ENCODE data around the gene PRKCZ. TPM values are rescaled to one million over a fixed set of nuclear protein-coding genes. Genes with fewer than 3 reads are reported as not detected.
A peak's percentile ranks its signal among the peaks of the same experiment; 100 is the strongest.

Gene PRKCZ
- total and polyA plus RNA-seq, 4 donors, result 4.8 to 9.9 (median 8.4) TPM

DNA sequence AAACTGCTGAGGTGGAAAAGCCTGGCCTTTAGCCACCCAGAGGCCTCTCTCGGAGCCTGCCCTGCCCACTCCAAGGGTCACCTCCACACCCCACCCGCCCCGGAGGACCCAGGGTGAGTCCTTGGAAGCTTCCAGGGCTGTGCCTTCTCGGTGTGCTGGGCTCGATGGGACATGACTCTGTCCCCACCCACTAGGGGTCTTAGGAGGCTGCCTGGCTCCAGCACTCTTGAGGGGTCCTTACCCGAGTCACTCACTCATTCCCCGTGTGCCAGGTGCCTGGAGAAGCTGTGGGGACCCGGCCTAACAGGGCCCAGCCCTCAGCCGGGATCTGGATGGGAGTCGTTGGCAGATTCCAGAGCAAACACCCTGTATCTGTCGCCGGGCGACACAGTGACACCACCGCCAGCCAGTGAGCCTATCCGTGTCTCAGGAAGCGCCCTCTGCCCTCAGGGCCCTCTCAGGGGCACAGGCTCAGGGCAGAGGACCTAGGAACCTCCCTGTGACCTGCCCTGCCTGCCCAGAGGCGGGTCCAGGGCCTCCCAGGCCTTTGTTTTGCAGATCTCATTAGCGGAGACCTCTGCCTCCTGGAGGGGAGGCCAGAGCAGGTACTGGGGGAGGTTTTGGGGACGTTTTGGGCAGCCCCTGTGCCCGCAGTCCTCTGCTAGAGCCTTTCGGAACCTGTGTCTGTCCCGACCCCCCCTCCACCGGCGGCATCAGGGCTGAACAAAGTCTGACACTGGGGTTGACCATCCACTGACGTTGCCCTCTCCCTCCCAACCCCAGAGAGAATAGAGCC lies 3.1 kb upstream of the PRKCZ start (continued):
- TF ChIP-seq, protein P1, sequence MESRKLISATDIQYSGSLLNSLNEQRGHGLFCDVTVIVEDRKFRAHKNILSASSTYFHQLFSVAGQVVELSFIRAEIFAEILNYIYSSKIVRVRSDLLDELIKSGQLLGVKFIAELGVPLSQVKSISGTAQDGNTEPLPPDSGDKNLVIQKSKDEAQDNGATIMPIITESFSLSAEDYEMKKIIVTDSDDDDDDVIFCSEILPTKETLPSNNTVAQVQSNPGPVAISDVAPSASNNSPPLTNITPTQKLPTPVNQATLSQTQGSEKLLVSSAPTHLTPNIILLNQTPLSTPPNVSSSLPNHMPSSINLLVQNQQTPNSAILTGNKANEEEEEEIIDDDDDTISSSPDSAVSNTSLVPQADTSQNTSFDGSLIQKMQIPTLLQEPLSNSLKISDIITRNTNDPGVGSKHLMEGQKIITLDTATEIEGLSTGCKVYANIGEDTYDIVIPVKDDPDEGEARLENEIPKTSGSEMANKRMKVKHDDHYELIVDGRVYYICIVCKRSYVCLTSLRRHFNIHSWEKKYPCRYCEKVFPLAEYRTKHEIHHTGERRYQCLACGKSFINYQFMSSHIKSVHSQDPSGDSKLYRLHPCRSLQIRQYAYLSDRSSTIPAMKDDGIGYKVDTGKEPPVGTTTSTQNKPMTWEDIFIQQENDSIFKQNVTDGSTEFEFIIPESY (IDR thresholded peaks at IDR 0.05), result no peak
- TF ChIP-seq FOXA1 (IDR thresholded peaks at IDR 0.05) (peak; percentile 35), JUND (IDR thresholded peaks at IDR 0.05) (no peak)
- TF ChIP-seq, protein P2, sequence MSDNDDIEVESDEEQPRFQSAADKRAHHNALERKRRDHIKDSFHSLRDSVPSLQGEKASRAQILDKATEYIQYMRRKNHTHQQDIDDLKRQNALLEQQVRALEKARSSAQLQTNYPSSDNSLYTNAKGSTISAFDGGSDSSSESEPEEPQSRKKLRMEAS (IDR thresholded peaks at IDR 0.05), result no peak

GRCh38 chr1:2047749-2048729 lies 2.2 kb upstream of the PRKCZ start:
- H3K4me1 ChIP-seq (ENCODE audit: control insufficient read depth in 4 of 4, insufficient read depth in 4 of 4, low read length in 3 of 4), result peaks cover 17 to 63% (median 45%) of the 10 kb centered on the region in 4 donors

More at GRCh38 chr1:2047749-2048729, 2.2 kb upstream of the PRKCZ start:
- no peak overlapping the region for H3K4me3 ChIP-seq (ENCODE audit: low read depth in 1 of 3, low read length in 3 of 3)
- no peaks in the 10 kb centered on the region for H3K36me3 ChIP-seq (ENCODE audit: control insufficient read depth in 4 of 4, insufficient read depth in 3 of 4, low read depth in 1 of 4, low read length in 3 of 4)
- 66% methylated on average over 25 of the region's 25 CpGs for WGBS
- no peaks in the 10 kb centered on the region for H3K27me3 ChIP-seq (ENCODE audit: control insufficient read depth in 4 of 4, insufficient read depth in 4 of 4, low read length in 3 of 4)
- DNase-seq (ENCODE audit: low spot score), result no peak
- no peak overlapping the region for H3K9ac ChIP-seq (ENCODE audit: low read depth in 1 of 2, low read length in 2 of 2)
- no peaks in the 10 kb centered on the region for H3K9me3 ChIP-seq (ENCODE audit: control insufficient read depth in 4 of 4, low read length in 3 of 4)
- H3K27ac ChIP-seq (ENCODE audit: low read depth in 1 of 2, low read length in 2 of 2), result peak overlapping the region in 1 of 2 donors; percentile 45
- TF ChIP-seq RAD21 (IDR thresholded peaks at IDR 0.05), result no peak
- no peak for TF ChIP-seq EGR1 (IDR thresholded peaks at IDR 0.05; ENCODE audit: low read depth in 2 of 2)
- no peak for TF ChIP-seq ATF3 (IDR thresholded peaks at IDR 0.05)
- TF ChIP-seq JUND (IDR thresholded peaks at IDR 0.05), result no peak
- TF ChIP-seq, protein P2 (IDR thresholded peaks at IDR 0.05), result no peak
- no peak for TF ChIP-seq GABPA (IDR thresholded peaks at IDR 0.05 in 1 of 2, conservative IDR thresholded peaks at IDR 0.05 in 1 of 2)
- TF ChIP-seq, protein P1 (IDR thresholded peaks at IDR 0.05), result no peak
- no peak for TF ChIP-seq RXRA (IDR thresholded peaks at IDR 0.05)
- TF ChIP-seq FOXA2 (IDR thresholded peaks at IDR 0.05), result no peak
- TF ChIP-seq, protein P3, sequence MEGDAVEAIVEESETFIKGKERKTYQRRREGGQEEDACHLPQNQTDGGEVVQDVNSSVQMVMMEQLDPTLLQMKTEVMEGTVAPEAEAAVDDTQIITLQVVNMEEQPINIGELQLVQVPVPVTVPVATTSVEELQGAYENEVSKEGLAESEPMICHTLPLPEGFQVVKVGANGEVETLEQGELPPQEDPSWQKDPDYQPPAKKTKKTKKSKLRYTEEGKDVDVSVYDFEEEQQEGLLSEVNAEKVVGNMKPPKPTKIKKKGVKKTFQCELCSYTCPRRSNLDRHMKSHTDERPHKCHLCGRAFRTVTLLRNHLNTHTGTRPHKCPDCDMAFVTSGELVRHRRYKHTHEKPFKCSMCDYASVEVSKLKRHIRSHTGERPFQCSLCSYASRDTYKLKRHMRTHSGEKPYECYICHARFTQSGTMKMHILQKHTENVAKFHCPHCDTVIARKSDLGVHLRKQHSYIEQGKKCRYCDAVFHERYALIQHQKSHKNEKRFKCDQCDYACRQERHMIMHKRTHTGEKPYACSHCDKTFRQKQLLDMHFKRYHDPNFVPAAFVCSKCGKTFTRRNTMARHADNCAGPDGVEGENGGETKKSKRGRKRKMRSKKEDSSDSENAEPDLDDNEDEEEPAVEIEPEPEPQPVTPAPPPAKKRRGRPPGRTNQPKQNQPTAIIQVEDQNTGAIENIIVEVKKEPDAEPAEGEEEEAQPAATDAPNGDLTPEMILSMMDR (IDR thresholded peaks at IDR 0.05; ENCODE audit: low read depth, low read length, missing input control), result no peak
- no peak for TF ChIP-seq SP1 (IDR thresholded peaks at IDR 0.05)
- no peak for TF ChIP-seq HNF4G (IDR thresholded peaks at IDR 0.05)
- TF ChIP-seq YY1 (IDR thresholded peaks at IDR 0.05), result no peak
- TF ChIP-seq TAF1 (conservative IDR thresholded peaks at IDR 0.05), result no peak
- no peak for TF ChIP-seq HNF4A (conservative IDR thresholded peaks at IDR 0.05)
- TF ChIP-seq NR2F2 (IDR thresholded peaks at IDR 0.05), result no peak
